ENCODE measurements around the gene SH3RF2.

The SH3RF2 gene

GRCh38 chr5:146001544-146002190 is 65.3 kb downstream of the SH3RF2 start:
- TF ChIP-seq CTCF (conservative IDR thresholded peaks at IDR 0.05; ENCODE audit: low read depth, low read length): no peak
- Histone ChIP-seq H3K36me3 (ENCODE audit: insufficient read depth) (no peaks in the 10 kb centered on the region), H2AFZ (ENCODE audit: low read depth) (no peak overlapping the region), H3K4me1 (ENCODE audit: low read depth, poor library complexity, severe bottlenecking) (no peaks in the 10 kb centered on the region), H3K4me3 (IDR thresholded peaks at IDR 0.05; ENCODE audit: insufficient read depth, low read depth, low read length) (no peak overlapping the region), H3K4me2 (no peak overlapping the region), H3K9ac (no peak overlapping the region), H3K27me3 (ENCODE audit: insufficient read depth, low read depth) (no peaks in the 10 kb centered on the region), H3K79me2 (ENCODE audit: insufficient read depth, low read depth) (no peaks in the 10 kb centered on the region), H4K20me1 (ENCODE audit: insufficient read depth) (no peaks in the 10 kb centered on the region), H3K27ac (no peak overlapping the region)

GRCh38 chr5:146002491-146002890 is 66.1 kb downstream of the SH3RF2 start:
- no peaks in the 10 kb centered on the region for H3K79me2 ChIP-seq (ENCODE audit: insufficient read depth, low read depth)
- H3K27me3 ChIP-seq (ENCODE audit: insufficient read depth, low read depth): no peaks in the 10 kb centered on the region
- TF ChIP-seq CTCF (conservative IDR thresholded peaks at IDR 0.05; ENCODE audit: low read depth, low read length): no peak
- H3K4me3 ChIP-seq (IDR thresholded peaks at IDR 0.05; ENCODE audit: insufficient read depth, low read depth, low read length): no peak overlapping the region
- H3K9ac ChIP-seq: no peak overlapping the region
- no peak overlapping the region for H2AFZ ChIP-seq (ENCODE audit: low read depth)
- H3K27ac ChIP-seq: no peak overlapping the region
- no peaks in the 10 kb centered on the region for H3K36me3 ChIP-seq (ENCODE audit: insufficient read depth)
- H3K4me1 ChIP-seq (ENCODE audit: low read depth, poor library complexity, severe bottlenecking): no peaks in the 10 kb centered on the region
- no peak overlapping the region for H3K4me2 ChIP-seq
- no peaks in the 10 kb centered on the region for H4K20me1 ChIP-seq (ENCODE audit: insufficient read depth)

DNA sequence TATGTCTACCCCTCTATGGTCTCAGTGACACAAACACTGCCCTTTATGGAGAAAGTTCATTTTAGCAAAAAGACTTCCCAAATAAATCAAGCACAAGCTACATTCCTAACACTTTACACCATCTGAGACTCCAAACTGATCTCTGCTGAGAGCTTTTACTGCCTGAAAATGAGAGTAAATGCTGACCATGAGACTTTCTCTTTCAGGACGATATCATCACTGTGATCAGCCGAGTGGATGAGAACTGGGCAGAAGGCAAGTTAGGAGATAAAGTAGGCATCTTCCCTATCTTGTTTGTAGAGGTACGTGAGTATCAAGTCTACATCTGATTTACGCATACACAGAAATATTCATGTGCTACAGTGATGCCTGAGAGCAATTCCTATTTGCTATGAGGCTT is 67.5 kb downstream of the SH3RF2 start:
- no peaks in the 10 kb centered on the region for H3K4me1 ChIP-seq (ENCODE audit: low read depth, poor library complexity, severe bottlenecking)
- H3K27me3 ChIP-seq (ENCODE audit: insufficient read depth, low read depth): no peaks in the 10 kb centered on the region
- no peak overlapping the region for H2AFZ ChIP-seq (ENCODE audit: low read depth)
- H3K4me2 ChIP-seq: no peak overlapping the region
- H4K20me1 ChIP-seq (ENCODE audit: insufficient read depth): no peaks in the 10 kb centered on the region
- no peaks in the 10 kb centered on the region for H3K79me2 ChIP-seq (ENCODE audit: insufficient read depth, low read depth)
- no peak overlapping the region for H3K4me3 ChIP-seq (IDR thresholded peaks at IDR 0.05; ENCODE audit: insufficient read depth, low read depth, low read length)
- H3K36me3 ChIP-seq (ENCODE audit: insufficient read depth): no peaks in the 10 kb centered on the region
- no peak for TF ChIP-seq CTCF (conservative IDR thresholded peaks at IDR 0.05; ENCODE audit: low read depth, low read length)
- no peak overlapping the region for H3K9ac ChIP-seq
- no peak overlapping the region for H3K27ac ChIP-seq

GRCh38 chr5:146005264-146005663 is 68.9 kb downstream of the SH3RF2 start:
- no peaks in the 10 kb centered on the region for H3K36me3 ChIP-seq (ENCODE audit: insufficient read depth)
- no peak for TF ChIP-seq CTCF (conservative IDR thresholded peaks at IDR 0.05; ENCODE audit: low read depth, low read length)
- no peak overlapping the region for H3K4me3 ChIP-seq (IDR thresholded peaks at IDR 0.05; ENCODE audit: insufficient read depth, low read depth, low read length)
- no peak overlapping the region for H3K4me2 ChIP-seq
- no peak overlapping the region for H3K27ac ChIP-seq
- H3K4me1 ChIP-seq (ENCODE audit: low read depth, poor library complexity, severe bottlenecking): no peaks in the 10 kb centered on the region
- no peak overlapping the region for H3K9ac ChIP-seq
- H3K79me2 ChIP-seq (ENCODE audit: insufficient read depth, low read depth): no peaks in the 10 kb centered on the region
- H4K20me1 ChIP-seq (ENCODE audit: insufficient read depth): no peaks in the 10 kb centered on the region
- H3K27me3 ChIP-seq (ENCODE audit: insufficient read depth, low read depth): no peaks in the 10 kb centered on the region
- H2AFZ ChIP-seq (ENCODE audit: low read depth): no peak overlapping the region

Data from KMS-11 (cell line).